ENCODE data around the gene BBOX1.
"Not testable (repeated sequence)": the region's sequence is repeated elsewhere in the genome, so short reads cannot be mapped to it uniquely, and the experiment has no call there.

The BBOX1 gene

DNA sequence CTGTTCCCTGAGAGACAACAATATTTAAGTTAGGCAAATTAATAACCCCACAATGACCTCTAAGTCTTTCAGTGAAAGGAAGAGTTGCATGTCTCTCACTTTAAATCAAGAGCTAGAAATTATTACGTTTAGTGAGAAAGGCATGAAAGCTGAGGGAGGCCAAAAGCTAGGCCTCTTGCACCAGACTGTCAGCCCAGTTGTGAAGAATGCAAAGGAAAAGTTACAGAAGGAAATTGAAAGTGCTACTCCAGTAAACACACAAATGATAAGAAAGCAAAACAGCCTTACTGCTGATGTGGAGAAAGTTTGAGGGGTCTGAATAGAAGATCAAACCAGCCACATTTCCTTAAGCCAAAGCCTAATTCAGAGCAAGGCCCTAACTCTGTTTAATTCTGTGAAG, 45.0 kb downstream of the BBOX1 start:
- no peak for FAIRE-seq

- no peak for FAIRE-seq
Measured at GRCh38 chr11:27087432-27087831, 46.8 kb downstream of the BBOX1 start.

- no peak for FAIRE-seq
Measured at GRCh38 chr11:27088353-27088752, 47.7 kb downstream of the BBOX1 start.

- no peak for FAIRE-seq
Measured at GRCh38 chr11:27089746-27090145, 49.1 kb downstream of the BBOX1 start.

DNA sequence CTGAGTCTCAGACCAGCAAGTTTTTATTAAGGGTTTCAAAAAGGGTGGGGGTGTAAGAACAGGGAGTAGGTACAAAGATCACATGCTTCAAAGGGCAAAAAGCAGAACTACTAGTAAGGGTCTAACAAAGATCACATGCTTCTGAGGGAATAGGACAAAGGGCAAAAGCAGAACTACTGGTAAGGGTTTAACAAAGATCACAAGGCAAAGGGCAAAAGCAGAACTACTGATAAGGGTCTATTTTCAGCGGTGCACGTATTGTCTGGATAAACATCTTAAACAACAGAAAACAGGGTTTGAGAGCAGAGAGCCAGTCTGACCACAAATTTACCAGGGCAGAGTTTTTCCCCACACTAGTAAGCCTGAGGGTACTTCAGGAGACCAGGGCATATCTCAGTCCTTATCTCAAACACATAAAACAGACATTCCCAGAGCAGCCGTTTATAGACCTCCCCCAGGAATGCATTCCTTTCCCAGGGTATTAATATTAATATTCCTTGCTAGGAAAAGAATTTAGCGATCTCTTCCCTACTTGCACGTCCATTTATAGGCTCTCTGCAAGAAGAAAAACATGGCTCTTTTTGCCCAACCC, 49.8 kb downstream of the BBOX1 start:
- FAIRE-seq: not testable (repeated sequence)

GRCh38 chr11:27094120-27094519, 53.5 kb downstream of the BBOX1 start:
- FAIRE-seq: no peak

DNA sequence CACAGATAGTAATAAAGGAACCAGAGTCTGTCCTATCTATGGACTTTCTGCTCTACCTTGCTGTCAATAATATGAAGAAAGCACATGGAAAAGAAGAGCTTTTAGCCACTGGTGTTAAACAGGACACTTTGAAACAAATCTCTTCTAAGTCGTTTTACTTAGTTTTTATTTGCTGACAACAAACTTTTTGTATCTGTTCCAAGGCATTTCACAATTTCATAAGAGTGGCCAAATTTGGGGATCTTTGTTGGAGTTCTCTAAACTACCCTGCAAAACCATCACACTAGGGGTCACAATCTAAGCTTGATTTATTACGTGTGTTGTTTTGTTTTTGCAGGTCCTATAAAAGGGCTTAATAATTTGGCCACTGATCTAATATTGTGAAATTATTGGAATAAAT, 54.4 kb downstream of the BBOX1 start:
- no peak for FAIRE-seq

DNA sequence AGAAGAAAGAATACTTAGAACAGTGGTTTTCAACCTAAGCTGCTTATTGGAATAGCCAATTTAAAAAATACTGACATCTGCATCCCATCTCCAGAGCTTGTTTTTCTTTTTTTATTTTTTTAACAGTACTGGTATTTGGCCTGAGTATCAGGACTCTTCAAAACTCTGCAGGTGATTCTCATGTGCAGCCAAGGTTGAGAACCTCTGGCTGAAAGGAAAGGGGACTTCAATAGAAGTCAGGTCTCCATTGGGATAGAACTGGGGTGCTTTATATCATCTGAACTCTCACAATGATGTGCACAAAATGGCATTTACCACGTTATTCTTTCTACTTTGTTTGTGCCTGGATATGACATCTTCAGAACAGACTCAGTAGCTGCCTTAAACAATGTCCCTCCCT, 55.3 kb downstream of the BBOX1 start:
- FAIRE-seq: no peak

DNA sequence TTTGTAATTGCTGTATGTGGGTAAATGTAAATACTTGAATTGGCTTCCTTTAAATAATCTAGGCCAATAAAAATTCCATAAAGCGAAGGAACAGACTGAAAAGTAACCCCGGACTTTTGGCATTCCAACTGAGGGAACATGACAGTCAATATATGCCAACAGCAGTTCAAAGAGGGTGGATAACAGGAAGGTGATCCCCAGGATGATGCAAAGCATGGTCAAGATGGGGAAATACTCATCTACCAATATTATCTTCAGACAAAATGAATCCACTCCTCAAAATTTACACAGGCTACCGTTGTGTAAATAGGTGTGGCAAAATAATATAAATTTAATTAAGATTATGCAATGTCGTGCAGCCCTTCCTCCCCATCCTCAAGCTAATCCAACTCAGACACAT, 56.9 kb downstream of the BBOX1 start:
- FAIRE-seq: no peak

- FAIRE-seq: no peak
Measured at GRCh38 chr11:27100534-27100933, 59.9 kb downstream of the BBOX1 start.

GRCh38 chr11:27107548-27107947, 66.9 kb downstream of the BBOX1 start:
- no peak for FAIRE-seq

DNA sequence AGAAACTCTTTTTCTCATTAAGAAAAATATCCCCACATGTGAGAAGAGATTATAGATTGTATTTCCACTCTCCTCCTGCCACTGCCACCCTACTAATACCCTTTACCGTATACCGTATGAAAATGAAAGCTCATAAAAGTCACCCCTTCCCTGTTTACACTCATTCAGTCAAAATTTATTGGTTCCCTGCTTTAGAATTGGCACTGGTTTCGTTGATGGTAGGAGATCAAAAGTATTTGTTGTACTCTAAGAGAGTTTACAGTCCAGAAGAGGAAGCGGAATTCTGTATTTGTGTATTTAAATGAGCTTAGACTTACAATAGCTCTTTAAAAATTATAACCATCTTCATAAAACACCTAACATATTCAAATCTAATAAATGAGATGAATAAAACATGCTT, 68.2 kb downstream of the BBOX1 start:
- FAIRE-seq: no peak

DNA sequence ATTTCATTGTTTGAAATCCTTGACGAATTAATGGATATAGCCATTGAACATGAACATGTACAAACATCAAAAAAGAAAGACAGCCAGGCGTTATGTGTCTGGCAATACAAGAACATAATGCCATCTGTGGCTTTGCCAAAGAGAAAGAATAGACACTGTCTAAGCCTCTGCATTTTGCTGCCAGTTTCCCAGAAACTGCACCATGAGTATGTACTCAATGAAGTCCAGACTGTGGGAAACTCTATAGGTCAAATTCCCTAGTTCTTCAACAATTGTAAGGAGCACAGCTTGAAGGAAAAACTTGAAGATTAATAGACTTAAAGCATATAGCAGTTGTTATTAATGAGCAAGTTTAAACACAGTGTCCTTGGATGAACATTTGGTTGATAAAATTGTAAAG, 71.3 kb downstream of the BBOX1 start:
- FAIRE-seq: no peak

DNA sequence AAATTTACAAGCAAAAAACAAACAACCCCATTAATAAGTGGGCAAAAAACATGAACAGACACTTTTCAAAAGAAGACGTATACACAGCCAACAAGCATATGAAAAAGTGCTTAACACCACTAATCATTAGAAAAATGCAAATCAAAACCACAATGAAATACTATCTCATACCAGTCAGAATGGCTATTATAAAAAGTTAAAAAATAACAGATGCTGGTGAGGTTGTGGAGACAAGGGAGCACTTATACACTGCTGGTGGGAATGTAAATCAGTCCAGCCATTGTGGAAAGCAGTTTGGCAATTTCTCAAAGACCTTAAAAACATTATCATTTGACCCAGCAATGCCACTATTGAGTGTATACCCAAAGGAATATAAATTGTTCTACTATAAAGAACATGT, 72.3 kb downstream of the BBOX1 start:
- FAIRE-seq: no peak

DNA sequence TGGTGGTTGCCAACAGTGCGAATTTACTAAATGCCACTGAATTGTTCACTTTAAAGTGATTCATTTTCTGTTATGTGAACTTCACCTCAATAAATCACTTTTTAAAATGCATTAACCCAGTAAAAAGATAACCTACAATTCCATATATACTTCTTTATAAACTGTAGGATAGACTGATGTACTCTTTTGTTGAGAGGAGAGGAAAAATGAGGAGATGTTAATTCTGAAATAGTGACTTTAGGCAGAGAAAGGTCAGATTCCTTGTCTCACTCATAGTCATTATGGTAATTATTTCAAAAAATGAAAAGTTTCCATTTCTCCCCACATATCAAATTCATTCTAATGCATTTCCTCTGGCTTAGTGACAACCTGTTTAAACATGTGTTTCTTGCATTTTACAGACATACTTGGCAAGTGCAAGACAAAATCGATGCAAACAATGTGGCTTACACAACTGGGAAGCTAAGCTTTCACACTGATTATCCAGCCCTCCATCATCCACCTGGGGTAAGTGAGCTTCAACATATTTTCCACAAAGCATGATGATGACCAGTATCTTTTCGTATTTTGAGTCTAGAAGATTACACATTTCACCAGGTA, 74.5 kb downstream of the BBOX1 start:
- FAIRE-seq: no peak

DNA sequence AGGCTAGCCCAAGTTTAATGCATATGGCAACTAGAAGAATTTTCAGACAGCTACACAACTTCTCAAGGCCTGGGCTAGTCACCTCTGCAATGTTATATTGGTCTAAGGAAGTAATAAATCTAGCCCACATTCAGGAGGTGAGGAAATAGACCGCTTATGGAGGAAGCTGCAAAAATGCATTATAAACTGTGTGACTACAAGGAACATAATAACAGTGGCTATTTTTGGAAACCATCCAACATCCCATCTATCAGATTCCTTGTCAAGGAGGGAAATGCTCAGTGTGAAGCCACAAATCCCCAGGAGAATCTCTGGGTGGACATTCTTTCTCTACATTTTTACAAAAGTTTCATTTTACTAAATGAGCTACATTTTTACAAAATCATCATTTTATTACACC, 76.1 kb downstream of the BBOX1 start:
- FAIRE-seq: no peak

DNA sequence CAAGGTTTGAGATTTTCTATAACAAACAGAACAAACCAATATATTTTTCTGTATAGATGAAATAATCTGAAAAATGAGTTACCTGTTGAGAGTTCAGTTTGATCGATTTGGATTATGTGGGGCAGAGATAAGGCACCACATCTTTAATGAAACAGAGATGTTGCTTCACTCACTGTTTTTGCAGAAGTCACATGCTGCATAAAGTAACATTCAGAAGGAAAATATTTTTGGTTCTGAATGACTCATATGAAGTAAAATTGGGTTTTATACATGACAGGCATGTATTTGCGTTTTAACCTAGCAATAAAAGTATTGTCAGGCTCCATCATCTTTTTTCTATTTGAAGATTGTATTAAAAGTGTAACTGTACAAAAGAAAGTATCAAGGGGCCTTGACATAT, 77.8 kb downstream of the BBOX1 start:
- FAIRE-seq: no peak

DNA sequence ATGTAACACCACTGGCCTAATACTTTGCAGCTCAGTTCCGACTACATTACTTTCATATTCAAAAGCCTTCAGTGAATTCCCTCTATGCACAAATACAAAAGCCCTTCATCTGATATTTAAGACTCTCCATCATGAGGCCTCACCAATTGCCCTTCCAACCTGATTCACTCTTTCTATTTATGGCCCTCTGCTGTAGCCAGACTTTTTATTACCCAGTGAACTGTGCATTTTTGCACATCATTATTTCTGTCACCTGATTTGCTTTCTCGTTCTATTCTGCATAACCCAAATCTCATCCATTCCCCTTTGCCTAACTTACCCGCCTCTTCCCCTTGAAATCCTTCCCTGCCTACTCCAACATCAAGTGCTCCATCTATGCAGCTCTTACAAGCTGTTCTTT, 78.3 kb downstream of the BBOX1 start:
- FAIRE-seq: no peak

DNA sequence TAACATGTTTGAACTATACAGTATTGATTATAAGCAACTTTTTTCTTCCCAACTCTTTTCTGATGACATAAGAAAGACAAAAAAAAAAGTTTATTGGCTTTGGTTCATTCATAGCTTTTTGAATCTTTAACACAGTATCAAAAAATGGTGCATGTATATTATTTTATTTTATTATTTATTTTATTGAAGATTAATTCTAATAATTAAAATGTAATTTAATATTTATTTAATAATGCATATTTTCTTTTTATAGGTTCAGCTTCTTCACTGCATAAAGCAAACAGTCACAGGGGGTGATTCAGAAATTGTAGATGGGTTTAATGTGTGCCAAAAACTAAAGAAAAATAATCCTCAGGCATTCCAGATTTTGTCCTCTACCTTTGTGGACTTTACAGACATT, 78.8 kb downstream of the BBOX1 start:
- no peak for FAIRE-seq

- no peak for FAIRE-seq
Measured at GRCh38 chr11:27120211-27120610, 79.6 kb downstream of the BBOX1 start.

DNA sequence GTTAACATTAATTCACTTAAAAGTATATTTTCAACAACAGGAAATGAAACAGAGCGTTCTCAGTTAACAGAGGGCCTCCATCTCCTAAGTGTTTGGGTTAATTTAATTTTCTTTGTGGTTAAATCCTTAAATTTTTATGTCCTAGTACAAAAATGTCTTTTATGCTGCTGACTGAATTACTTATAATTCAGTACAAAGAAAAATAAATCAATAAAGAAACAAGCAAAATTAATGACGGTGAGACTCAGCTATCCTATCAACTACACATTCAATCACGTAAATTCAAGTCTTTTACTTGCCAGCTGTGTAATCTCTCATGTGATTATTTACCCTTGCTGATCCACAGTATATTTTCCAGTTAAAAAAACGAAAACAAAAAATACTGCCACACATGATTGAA, 81.4 kb downstream of the BBOX1 start:
- FAIRE-seq: no peak

DNA sequence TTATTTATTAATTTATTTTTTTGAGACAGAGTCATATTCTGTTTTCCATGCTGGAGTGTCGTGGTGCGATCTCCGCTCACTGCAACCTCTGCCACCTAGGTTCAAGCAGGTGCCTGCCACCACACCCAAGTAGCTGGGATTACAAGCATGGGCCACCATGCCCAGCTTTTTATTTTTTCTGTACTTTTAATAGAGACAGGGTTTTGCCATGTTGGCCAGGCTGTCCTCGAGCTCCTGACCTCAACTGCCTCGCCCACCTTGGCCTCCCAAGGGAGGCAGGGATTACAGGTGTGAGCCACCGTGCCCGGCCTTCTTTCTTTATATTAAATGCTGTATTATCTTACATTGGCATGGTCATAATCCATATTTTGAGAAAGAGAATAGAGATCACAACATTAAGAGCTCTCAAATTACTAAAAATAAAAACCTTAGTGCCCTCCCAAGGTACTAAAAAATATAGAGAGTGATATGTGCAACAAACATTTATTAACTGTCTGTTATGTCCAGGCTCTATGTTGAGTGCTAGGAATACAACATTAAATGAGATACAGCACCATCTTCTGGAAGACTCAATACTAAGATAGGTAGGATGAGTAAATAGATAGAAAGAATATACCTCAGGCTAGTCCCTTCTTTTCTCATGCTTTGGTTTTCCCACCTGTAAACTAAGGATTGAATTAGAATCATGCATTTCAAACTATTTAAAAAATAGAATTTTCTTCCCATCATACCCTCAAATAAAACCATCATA, 84.1 kb downstream of the BBOX1 start:
- FAIRE-seq: no peak

GRCh38 chr11:27129686-27130085, 89.1 kb downstream of the BBOX1 start:
- no peak for FAIRE-seq

GRCh38 chr11:27130806-27131205, 90.2 kb downstream of the BBOX1 start:
- no peak for FAIRE-seq

- not testable (repeated sequence) for FAIRE-seq
Measured at GRCh38 chr11:27135924-27136329, 95.3 kb downstream of the BBOX1 start.
